LNCaP clone FGC (cell line): Measurements from ENCODE around the gene CAPN1.
"Not testable (repeated sequence)": the region's sequence is repeated elsewhere in the genome, so short reads cannot be mapped to it uniquely, and the experiment has no call there.

ENCODE experiments used
- DNase-seq: peaks from one replicate; pipeline ENCODE4 v3.0.0-alpha.2; 2011; ENCODE audit warnings: low read depth
- H3K4me3 ChIP-seq: 2 replicates; pipeline ENCODE4 v1.5.1; 2011; ENCODE audit warnings: mild to moderate bottlenecking, low read depth, low read length, control low read depth
- TF ChIP-seq, protein P1 (sequence below): IDR thresholded peaks from 2 replicates; pipeline ENCODE4 v1.5.1; 2012; ENCODE audit warnings: mild to moderate bottlenecking; ENCODE audit not compliant: control insufficient read depth, insufficient read depth; ENCODE audit errors: extremely low read depth

The CAPN1 gene

GRCh38 chr11:65172600-65172999, 9.1 kb upstream of the CAPN1 start:
- TF ChIP-seq, protein P1, sequence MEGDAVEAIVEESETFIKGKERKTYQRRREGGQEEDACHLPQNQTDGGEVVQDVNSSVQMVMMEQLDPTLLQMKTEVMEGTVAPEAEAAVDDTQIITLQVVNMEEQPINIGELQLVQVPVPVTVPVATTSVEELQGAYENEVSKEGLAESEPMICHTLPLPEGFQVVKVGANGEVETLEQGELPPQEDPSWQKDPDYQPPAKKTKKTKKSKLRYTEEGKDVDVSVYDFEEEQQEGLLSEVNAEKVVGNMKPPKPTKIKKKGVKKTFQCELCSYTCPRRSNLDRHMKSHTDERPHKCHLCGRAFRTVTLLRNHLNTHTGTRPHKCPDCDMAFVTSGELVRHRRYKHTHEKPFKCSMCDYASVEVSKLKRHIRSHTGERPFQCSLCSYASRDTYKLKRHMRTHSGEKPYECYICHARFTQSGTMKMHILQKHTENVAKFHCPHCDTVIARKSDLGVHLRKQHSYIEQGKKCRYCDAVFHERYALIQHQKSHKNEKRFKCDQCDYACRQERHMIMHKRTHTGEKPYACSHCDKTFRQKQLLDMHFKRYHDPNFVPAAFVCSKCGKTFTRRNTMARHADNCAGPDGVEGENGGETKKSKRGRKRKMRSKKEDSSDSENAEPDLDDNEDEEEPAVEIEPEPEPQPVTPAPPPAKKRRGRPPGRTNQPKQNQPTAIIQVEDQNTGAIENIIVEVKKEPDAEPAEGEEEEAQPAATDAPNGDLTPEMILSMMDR: no peak

GRCh38 chr11:65174571-65175010, 7.1 kb upstream of the CAPN1 start:
- not testable (repeated sequence) for H3K4me3 ChIP-seq, DNase-seq

More at GRCh38 chr11:65172600-65172999, 9.1 kb upstream of the CAPN1 start:
- no peak for DNase-seq
- H3K4me3 ChIP-seq: no peak overlapping the region

DNA sequence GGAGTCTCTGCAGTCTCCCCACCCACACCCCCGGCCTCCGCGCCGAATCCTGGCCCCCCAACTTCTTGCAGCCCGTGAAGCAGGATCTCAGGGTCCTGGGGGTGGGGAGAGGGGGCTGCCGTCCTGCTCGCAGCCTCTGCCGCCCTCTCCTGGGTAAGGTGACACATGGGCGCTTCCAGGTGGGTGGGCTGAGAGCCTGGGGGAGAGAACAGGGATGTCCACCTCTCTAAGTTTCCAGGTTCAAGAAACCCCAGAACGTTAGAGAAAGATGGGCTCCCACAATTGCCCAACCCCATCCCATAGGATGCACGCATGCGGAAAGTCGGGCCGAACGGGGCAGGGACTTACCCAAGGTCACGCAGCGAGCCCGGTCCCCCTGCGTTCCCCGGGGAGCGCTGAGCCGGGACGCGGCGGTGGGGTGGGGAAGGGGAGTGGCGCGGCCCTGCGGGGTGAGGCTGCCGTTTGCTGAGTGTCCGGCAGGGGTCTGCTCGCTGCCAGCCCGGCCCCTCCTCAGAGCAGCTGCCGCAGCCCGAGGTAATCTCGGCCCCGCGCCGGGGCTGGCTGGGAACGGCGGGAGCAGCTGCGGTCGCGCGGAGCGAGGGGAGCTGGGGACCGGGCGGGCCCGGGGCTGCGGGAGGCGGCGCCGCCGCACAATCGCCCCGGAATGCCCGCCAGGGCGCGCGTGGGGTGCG, 705 bp upstream of the CAPN1 start:
- no peak for DNase-seq
- peak overlapping the region; percentile 85 for H3K4me3 ChIP-seq
- TF ChIP-seq, protein P1: peak; percentile 49

GRCh38 chr11:65182258-65183170, 786 bp downstream of the CAPN1 start:
- no peak for DNase-seq
- TF ChIP-seq, protein P1: no peak
- H3K4me3 ChIP-seq: peak overlapping the region; percentile 85

GRCh38 chr11:65183201-65183891, 1.6 kb downstream of the CAPN1 start:
- no peak overlapping the region for H3K4me3 ChIP-seq
- TF ChIP-seq, protein P1: no peak
- no peak for DNase-seq

DNA sequence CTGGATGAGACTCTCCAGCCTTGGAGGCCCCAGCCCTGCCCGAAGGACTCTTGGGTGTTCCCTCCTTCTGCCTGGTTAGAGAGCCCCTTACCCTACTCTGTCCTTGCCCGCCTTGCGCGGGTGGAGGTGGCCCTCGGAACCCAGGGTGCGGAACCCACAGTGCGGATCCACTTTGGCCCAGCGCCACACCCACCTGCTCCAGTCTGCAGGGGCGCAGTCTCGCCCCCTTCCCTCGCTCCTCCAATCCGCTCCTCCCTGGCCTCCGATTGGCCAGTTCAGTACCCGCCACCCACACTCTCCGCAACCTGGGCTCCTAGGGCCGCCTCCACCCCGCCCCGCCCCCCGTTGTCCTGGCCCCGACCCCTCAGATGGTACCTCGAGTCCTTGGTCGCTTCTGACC, 2.4 kb downstream of the CAPN1 start:
- TF ChIP-seq, protein P1: no peak
- no peak overlapping the region for H3K4me3 ChIP-seq
- DNase-seq: no peak

- TF ChIP-seq, protein P1: no peak
- H3K4me3 ChIP-seq: no peak overlapping the region
- DNase-seq: no peak
Observed at GRCh38 chr11:65185171-65185570, 3.4 kb downstream of the CAPN1 start.
